GM19438 (cell line): ENCODE data around the gene MLF2.
"Not testable (repeated sequence)": the region's sequence is repeated elsewhere in the genome, so short reads cannot be mapped to it uniquely, and the experiment has no call there.

Source experiments
- ATAC-seq: cut with Tn5 transposase; IDR thresholded peaks from one replicate; pipeline ENCODE4 v1.9.1; 2021; ENCODE audit warnings: low read depth; ENCODE audit not compliant: unreplicated experiment

MLF2 gene

GRCh38 chr12:6742080-6742479 is 10.9 kb downstream of the MLF2 start:
- not testable (repeated sequence) for ATAC-seq

- ATAC-seq = no peak
These were observed 16.2 kb downstream of the MLF2 start for GRCh38 chr12:6736754-6737153.

- ATAC-seq = no peak
These were observed 17.3 kb downstream of the MLF2 start for GRCh38 chr12:6735448-6736191.

GRCh38 chr12:6734506-6735387 is 18.2 kb downstream of the MLF2 start:
- no peak for ATAC-seq

DNA sequence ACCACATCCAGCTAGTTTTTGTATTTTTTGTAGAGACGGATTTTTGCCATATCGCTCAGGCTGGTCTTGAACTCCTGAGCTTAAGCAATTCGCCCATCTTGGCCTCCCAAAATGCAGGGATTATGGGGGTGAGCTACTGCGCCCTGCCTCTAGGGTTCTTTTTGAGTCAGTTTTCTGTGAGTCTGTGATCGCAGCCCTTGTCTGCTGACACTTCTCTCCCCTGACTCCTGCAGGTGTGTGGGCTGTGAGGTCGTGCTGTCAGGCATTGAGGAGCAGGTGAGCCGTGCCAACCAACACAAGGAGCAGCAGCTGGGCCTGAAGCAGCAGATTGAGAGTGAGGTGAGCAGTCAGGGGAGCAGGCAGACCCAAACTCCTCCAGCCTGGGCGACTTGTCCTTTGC is 22.8 kb downstream of the MLF2 start:
- no peak for ATAC-seq

- no peak for ATAC-seq
These were observed 23.8 kb downstream of the MLF2 start for GRCh38 chr12:6729186-6729585.

- ATAC-seq = no peak
These were observed 27.6 kb downstream of the MLF2 start for GRCh38 chr12:6725350-6725749.

GRCh38 chr12:6724409-6724797 is 28.5 kb downstream of the MLF2 start:
- no peak for ATAC-seq

GRCh38 chr12:6723607-6724408 is 29.1 kb downstream of the MLF2 start, which contains the start of gene COPS7A:
COPS7A (plus strand) TSS chr12:6724046; CDS start chr12:6724657, 611 bp downstream.
- peak; percentile 95 for ATAC-seq

DNA sequence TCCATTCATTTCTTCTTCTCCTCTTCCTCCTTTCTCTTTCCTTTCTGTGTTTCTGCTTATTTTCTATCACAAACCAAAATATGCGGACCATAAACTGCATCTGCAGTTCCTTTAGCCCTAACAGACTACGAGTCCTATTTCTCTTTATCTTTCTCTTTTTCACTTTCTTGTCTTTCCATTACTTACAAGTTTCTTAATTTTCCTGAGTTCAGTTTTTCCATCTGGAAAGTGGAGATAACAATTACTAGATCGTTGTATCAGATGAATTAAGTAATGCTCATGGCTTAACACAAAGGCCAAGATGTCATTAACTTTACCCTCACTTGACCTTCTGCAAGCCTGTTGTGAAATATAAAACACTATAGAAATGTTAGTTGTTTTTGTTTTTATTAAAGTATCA is 30.1 kb downstream of the MLF2 start:
- no peak for ATAC-seq

- ATAC-seq = no peak
These were observed 36.0 kb downstream of the MLF2 start for GRCh38 chr12:6716874-6717437.

DNA sequence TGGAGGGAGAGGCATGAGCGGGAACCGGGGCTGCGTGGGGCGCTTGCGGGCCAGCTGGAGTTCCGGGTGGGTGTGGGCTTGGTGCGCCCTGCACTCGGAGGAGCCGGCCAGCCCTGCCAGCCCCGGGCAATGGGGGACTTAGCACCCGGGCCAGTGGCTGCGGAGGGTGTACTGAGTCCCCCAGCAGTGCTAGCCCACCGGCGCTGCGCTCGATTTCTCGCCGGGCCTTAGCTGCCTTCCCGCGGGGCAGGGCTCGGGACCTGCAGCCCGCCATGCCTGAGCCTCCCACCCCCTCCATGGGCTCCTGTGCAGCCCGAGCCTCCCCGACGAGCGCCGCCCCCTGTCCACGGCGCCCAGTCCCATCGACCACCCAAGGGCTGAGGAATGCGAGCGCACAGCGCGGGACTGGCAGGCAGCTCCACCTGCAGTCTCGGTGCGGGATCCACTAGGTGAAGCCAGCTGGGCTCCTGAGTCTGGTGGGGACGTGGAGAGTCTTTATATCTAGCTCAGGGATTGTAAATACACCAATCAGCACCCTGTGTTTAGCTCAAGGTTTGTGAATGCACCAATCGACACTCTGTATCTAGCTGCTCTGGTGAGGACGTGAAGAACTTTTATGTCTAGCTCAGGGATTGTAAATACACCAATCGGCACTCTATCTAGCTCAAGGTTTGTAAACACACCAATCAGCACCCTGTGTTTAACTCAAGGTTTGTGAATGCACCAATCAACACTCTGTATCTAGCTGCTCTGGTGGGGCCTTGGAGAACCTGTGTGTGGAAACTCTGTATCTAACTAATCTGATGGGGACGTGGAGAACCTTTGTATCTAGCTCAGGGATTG is 36.7 kb downstream of the MLF2 start:
- ATAC-seq = not testable (repeated sequence)

DNA sequence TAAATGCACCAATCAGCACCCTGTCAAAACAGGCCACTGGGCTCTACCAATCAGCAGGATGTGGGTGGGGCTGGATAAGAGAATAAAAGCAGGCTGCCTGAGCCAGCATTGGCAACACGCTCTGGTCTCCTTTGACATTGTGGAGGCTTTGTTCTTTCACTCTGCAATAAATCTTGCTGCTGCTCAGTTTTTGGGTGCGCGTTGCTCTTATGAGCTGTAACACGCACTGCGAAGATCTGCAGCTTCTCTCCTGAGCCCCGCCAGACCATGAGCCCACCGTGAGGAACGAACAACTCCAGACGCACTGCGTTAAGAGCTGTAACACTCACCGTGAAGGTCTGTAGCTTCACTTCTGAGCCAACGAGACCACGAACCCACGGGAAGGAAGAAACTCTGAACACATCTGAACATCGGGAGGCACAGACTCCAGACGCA is 44.0 kb downstream of the MLF2 start:
- no peak for ATAC-seq

DNA sequence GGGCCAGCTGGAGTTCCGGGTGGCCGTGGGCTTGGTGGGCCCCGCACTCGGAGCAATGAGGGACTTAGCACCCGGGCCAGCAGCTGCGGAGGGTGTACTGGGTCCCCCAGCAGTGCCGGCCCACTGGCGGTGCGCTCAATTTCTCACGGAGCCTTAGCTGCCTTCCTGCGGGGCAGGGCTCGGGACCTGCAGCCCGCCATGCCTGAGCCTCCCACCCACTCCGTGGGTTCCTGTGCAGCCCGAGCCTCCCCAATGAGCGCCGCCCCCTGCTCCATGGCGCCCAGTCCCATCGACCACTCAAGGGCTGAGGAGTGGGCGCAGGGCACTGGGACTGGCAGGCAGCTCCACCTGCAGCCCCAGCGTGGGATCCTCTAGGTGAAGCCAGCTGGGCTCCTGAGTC is 44.6 kb downstream of the MLF2 start:
- ATAC-seq = not testable (repeated sequence)

GRCh38 chr12:6703631-6704030 is 49.3 kb downstream of the MLF2 start:
- no peak for ATAC-seq

- ATAC-seq = no peak
These were observed 51.7 kb downstream of the MLF2 start for GRCh38 chr12:6701078-6701768.

DNA sequence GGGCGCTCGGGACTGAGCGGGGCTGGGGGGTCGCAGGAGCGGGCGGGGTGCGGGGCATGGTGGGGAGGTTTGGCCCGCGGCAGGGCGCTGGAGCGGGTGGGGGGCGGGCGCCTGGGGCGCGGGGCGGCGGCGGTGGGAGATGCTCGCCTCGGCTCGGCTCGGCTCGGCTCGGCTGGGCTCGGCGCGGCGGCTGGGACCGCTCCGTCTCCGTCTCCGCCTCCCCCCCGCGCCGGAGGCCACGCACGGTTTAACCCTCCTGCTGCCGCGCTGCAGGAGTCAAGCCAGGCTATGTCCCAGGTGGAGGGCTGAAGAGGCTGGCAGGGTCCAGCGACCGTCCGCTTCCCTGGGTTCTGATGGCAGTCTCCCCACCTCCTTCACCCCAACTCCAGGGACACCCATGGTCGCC is 52.3 kb downstream of the MLF2 start, which contains the start of gene PIANP:
Gene PIANP (minus strand): TSS at position 170 of the 406 bp plus-strand sequence. CDS start 2,754 bp downstream, outside the sequence.
- ATAC-seq = no peak

DNA sequence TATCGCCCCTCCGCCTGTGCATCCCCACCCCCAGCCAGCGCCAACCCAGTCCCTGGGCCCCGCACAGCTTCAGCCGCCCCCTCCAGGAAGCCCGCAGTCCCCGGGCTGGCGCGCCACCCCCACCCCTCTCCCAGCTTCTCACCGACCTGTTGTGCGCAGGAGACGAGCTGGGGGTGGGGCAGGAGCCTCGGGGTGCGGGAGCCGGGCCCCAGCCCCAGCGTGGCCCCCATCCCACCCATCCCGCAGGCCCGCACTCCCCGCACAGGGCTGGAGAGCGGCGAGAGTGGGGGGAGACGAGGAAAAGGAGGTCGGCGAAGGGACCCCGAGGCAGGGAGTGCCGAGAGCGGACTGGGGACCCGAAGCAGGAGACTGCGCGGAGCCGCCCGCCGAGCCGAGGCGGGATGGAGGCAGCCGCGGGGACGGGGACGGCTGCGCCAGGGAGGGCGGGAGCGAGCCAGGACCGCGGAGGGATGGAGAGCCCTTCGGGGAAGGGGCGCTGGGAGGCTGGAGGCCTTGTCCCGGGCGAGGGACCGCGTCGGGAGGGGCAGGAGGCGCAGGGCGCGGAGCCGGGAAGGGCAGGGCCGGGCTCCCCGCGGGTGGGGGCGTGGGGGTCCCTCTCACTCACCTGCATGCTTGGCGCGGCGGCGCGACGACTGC is 52.8 kb downstream of the MLF2 start:
- ATAC-seq = no peak
